Measurements from ENCODE around the gene BMP8A.
"Not testable (repeated sequence)": the region's sequence is repeated elsewhere in the genome, so short reads cannot be mapped to it uniquely, and the experiment has no call there.

The BMP8A gene

DNA sequence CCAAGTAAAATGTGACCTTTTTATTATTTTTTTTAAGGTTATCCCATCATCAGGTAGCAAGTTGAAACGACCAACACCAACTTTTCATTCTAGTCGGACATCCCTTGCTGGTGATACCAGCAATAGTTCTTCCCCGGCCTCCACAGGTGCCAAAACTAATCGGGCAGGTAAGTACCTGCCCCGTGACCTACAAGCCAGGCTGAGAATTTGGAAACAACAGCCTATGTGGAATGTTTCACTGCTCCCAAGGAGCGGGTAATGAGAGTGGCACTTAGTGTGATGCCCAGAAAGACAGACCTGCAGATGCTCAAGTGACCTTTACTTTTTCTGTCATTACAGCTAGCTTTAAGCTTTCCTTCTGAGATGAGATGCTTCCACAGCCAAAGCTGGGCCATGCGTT, 6.9 kb upstream of the BMP8A start:
- no peak for DNase-seq

DNA sequence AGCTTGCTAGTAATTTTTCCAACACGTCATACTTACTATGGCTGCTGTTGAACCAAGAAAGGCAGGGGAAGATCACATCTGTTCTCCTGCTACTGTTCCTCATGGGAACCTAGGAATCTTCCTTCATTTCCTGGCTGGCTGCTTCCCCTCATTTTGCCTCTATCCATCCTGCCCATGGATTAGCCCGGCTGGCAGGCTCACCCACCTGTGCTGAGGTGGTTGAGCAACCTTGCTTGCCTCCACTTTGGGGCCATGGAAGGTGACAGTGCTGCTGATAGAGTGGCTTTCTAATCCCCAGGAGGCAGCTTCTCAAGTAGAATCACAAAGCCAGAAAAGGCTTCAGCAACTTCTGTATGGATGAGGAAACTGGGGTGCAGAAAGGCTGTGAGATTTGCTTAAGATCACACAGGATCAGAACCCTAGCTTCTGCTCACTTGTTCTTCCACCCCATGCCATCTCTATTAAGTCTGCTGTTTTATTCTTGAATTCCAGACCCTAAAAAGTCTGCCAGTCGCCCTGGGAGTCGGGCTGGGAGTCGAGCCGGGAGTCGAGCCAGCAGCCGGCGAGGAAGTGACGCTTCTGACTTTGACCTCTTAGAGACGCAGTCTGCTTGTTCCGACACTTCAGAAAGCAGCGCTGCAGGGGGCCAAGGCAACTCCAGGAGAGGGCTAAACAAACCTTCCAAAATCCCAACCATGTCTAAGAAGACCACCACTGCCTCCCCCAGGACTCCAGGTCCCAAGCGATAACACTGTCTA, 6.2 kb upstream of the BMP8A start:
- DNase-seq = no peak

DNA sequence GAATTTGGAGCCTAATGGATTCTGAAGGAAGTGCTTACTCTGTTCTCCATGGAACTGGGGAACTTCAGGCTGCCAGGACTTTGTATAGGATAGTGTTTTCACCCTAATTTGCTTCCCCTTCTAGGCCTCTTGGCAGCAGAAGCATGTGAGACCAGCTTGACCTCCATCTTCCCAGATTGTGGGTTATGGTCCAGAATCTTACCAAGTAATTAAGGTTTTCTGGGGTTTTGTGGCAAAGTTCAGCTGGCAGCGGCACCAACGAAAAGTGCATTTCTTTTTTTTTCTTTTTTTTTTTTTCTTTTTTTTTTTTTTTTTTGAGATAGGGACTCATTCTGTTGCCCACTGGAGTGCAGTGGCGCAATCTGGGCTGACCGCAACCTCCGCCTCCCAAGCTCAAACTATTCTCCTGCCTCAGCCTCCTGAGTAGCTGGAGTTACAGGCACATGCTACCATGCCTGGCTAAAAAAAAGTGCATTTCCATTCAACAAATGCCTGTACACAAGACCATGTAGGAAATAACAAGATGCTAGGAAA, 3.4 kb upstream of the BMP8A start:
- DNase-seq = no peak

DNA sequence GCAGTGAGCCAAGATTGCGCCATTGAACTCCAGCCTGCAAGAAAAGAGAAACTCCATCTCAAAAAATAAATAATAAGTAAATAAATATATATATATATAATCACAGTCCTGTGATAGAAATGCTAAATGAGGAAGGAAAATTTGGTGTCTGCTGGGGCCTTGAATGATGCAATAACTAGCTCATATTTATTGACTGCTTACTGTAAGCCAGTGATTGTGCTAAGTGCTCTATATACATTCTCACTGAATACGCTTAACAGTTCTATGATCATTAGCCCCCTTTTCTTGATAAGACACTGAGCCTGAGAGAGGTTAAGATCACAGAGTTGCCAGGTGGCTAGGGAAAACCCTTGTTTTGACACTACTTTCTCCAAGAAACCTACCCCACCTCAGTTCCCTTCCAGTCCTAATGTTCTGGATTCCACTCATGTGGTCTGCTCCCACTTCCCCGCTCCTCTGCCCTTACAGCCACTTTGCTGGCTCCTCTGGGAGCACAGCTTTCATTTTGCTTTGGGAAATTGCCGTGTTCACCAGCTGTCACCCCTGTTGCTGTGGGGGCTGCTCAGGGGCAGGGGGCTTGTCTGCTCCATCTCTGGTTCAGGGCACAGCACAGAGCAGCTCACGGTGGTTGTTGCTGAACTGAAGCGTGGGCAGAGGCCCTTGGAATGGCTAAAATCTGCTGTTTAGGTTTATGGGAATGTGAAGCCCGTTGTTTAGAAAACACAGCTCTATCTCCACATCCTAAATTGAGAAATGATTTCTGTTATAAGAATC, 2.5 kb upstream of the BMP8A start:
- DNase-seq = no peak

DNA sequence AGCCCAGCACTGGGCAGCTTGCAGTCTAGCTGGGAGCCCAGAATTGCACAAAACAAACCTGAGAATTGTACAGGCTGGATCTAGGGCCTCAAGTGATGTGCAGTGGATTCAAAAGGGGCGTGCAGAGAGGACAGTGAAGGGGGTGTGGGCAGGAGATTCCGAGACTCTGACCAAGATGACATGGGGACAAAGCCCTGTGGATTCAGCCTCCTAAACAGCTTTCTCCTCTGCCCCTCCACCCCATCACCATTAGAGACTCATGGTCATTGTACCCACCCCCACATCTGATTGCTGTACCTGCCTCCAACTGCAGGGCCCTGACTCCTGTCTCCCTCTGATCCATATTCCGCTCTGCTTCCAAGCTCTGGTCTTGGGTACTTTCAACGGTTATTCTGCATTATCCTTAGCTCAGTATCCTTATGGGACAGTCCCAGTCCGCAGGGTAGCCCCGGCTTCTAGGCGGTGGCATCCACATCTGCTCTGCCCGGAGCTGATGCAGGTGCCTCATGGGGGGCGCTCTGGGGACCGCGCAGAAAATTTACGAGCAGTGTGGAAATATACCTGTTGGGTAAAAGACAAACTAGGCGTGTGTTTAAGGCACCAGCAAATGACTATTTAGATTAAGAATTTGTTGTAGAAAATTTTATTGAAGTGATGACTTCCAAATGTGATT, 1.7 kb upstream of the BMP8A start:
- DNase-seq = no peak

DNA sequence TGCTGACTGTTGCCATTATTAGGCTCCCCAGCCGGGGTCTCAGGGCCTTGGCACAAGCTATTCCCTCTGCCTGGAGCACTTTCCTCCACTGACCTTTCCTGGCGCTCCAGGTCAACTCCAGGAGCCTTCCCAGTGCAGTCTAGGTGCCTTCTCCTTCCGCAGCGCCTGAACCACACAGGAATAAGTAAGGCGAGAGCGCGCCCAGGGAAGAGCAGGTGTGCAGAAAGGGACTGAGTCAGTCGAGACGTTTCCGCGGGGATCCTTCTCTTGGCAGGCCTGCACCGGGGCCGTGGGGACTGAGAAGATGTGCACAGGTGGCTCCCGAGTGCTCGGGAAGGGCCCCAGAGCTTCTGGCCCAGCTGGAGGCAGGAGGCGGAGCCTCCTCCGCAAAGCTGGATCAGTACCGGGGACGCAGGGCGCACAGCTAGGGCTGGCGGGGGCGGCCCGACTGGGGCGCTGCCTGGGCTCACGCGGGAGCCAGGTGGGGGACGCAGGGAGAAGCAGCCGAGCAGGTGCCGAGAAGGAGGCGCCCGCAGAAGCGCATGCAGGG, 765 bp upstream of the BMP8A start:
- peak; percentile 42 for DNase-seq

DNA sequence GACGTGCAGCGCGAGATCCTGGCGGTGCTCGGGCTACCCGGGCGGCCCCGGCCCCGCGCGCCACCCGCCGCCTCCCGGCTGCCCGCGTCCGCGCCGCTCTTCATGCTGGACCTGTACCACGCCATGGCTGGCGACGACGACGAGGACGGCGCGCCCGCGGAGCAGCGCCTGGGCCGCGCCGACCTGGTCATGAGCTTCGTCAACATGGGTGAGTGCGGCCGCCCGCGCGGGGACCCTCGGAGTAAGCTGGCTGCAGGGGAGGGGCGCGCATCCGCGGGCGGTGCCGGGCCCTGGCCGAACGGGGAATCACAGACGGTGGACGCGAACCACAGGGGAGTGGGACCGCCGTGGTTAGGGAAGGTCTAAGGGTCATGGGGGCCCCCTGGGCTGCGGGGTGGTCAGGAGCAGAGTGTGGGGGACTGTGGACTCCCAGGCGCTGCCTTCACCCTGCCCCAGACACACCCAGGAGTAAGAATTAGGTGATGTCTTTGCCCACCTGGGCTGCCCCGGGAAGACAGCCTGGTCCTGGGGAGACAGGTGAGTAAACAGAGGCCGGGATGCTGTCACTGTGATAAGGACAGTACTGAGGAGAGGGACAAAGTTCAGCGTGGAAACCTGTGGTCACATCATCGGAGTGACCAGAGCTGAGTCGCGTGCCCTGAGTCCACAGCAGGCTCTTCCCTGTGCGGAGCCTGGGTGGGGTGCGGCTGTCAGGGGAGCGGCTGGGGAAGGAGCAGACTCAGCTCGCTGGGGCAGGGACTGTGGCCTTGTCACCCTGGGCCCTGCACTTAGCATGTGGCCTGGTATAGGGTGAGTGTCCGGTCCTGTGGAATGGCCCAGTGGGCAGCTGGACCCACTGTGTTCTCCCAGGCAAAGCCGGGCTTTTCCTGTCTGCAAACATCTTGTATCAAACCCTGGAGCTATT, 944 bp downstream of the BMP8A start:
- DNase-seq = not testable (repeated sequence)

DNA sequence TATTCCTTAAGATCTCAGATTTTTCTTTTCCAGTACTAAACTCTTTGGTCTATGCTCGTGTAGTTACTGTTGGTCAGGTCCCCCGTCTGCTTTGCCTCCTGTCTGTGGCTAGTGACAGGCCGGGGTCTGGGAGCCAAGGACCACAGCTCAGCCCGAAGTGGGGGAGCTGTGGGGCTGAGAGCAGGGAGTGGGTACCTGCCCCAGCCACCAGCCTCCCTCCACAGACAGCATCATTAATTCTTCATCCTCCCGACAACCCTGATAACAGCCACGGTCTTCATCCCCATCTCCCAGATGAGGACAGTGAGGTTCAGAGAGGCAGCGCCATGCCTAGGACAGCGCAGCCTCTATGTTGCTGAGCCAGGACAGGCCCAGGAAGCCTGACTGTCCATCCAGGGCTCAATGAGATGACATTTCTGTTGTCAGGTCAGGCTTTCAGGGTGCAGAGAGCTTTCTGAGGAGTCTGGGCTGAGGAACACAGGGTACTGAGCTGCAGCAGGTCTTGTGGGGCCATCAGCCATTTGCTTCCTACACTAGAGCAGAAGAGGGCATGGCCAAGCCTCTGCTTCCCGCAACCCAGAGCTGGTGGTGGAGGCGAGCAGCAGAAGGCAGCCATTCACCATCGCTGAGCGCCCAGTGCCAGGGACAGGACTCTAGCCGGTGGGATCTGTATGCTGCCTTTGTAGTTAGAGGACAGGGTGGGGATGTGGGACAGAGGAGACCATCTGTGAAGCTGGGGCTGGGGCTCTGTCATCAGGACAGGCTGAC, 1.8 kb downstream of the BMP8A start:
- DNase-seq = not testable (repeated sequence)

DNA sequence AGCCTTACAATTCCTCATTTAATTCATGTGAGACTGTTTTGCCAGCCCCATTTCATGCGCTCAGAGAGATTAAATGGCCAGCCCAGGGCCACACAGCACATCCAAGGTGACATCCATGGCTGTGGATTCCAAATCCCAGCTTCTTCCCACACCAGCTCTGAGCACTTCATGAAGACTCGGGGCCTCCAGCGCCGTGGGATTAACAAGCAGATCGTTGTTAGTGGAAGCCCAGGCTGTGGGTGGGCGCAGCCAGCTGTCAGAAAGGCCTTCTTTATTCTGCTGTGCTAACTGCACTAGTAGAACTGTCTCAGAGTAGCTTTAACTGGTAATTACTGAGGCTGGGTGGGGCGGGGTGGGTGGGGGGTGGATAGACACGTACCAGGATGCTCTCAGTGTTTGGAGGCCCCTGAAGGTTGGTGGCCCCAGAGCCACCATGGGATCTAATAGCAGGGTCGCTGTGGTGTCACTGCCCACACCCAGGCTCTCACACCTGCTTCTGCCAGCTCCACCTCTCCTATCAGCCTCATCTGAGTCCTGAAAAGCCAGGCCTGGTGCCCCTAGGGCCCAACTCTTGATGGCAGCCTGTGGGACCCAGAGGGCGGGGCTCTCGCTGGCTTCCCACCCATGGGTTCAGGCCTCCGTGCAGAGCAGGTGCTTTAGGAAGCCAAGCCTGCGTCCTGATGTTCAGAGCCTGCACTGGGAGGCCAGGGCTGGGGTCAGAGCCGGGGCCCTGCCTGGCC, 3.4 kb downstream of the BMP8A start:
- DNase-seq = no peak

DNA sequence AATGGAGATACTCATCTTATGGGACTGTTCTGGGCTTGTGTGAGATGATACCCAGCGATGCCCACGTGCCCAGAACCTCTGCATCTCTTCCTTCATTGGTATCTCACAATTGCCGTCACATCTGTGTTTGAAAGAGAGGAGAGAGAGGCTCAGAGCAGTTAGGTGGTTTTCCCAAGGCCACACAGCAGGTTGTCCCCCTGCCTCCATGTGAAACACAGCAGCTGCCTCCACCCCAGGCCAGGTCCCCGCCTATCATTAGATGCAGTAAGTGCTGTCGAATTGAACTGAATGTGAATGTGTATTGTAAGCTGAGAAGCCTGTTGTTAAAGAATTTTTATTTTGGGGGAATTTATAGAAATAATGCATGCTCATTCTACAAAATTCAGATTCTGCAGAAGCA, 5.1 kb downstream of the BMP8A start:
- DNase-seq = not testable (repeated sequence)

DNA sequence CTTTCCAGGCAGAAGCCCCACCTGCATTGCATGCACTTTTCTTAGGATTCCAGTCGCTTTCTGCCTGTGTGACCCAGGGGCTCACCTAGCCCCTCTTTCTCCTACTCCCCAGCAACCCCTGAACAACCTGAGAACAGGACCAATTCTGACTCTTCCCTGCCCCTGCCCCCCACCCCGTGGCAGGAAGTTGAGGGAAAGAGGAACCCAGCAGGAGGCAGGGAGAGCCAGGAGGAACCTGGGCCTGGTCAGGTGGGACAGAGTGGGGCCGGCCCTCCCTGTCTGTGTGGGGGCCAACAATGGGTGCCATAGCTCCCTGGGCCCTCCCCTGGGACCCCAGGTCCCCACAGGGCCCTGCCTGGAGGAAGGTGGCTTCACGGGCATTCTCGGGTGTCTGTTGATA, 6.1 kb downstream of the BMP8A start:
- DNase-seq = no peak

DNA sequence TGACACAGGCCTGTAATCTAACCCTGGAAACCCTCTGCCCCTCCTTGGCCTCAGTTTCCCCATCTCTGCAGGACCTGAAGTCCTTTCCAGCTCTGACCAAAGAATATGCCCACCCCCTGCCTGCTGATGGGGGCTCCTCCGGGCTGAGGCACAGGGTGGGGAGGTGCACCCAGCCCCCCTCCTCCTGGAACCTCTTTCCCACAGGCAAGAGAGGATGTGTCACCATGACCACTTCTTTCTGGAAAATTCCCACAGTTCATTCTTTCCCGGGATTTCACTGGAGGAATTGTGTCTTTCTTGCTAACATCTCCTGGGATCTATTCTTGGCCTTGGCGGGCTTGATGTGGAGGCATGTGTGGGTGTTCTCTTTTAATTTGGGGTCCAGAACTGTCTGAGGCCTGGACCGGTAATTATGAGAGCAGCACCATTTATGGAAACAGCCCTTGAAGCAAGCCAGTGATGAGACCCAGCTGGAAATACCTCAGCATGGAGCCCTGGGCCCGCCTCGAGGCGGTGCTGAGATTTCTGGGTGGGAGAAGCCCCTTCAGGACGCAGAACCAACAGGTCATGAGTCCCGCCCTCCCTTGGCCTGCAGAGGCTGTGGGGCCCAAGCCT, 6.8 kb downstream of the BMP8A start:
- not testable (repeated sequence) for DNase-seq

DNA sequence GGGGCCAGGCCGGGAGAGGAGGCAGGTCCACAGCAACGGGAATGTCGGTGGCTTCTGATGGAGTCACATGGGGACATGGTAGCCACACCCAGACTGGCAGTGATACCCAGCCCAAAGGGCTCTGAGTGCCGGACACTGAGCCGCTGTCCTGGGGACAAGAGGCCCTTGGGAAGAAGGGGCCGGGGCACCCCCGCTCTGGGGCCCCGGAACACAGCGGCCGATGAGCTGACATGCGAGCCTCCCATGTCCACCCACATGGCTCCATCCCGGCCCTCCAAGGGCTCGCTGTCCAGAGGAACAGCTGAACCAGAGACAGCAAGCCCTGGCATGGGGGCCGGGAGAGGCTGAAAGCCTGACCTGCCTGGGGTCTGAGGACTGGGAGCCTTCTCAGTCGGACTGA, 7.4 kb downstream of the BMP8A start:
- not testable (repeated sequence) for DNase-seq

DNA sequence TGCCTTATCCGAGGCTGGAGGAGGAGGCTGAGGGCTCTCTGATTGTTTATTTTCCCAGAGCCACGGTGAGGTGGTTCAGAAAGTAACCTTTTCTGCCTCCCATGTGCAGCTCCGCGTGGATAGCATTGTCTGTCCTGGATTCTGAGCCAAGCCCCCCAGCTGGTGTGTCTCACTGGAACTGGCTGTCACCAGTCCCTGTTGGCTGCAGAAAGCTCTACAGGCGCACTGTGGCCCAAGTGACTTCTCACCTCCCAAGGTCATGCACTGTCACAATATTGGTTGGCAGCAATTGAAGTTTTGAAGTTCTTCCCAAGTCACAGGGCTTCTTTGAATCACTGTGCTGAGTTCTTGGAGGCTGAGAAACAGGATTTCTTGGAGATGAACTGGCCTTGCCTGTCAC, 8.2 kb downstream of the BMP8A start:
- DNase-seq = no peak

DNA sequence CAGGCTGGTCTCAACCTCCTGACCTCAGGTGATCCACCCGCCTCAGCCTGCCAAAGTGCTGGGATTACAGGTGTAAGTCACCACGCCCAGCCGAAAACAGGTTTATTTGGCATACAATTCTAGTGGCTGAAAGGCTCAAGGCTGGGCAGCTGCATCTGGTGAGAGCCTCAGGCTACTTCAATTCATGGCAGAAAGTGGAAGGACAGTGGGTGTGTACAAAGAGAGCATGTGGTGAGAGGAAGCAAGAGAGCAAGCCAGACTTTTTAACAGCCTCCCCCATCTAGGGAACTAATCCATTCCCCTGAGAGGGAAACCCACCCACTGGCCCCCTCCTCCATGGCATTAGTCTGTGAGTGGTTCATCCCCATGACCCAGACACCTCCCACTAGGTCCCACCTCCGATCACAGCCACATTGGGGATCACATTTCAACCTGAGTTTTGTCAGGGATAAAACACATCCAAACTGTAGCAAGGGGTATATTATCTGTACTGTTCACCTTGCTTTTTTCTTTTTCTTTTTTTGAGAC, 9.5 kb downstream of the BMP8A start:
- no peak for DNase-seq

DNA sequence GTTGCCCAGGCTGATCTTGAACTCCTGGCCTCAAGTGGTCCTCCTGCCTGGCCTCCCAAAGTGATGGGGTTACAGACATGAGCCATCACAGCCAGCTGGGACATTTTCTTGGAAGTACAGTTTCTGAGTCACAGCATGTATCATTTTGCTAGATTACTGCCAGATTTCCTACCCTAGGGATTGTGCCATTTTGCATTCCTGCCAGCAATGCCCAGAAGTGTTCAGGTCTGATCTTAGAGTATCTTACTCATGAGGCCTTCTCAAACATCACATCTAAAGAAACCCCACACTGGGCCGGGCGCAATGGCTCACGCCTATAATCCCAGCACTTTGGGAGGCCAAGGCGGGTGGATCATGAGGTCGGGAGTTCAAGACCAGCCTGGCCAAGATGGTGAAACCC, 10.2 kb downstream of the BMP8A start:
- DNase-seq = no peak

DNA sequence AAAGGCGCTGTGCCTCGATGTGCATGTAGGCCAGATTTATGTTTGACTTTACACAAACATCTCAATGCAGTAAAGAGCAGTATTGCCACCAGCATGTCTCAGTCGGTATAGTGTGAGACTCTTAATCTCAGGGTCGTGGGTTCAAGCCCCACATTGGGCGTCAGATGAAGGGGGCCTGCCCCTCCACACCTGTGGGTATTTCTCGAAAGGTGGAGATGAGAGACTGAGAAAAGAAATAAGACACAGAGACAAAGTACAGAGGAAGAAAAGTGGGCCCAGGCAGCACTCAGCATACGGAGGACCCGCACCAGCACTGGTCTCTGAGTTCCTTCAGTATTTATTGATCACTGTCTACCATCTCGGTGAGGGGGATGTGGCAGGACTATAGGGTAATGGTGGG, 13.0 kb downstream of the BMP8A start:
- not testable (repeated sequence) for DNase-seq

DNA sequence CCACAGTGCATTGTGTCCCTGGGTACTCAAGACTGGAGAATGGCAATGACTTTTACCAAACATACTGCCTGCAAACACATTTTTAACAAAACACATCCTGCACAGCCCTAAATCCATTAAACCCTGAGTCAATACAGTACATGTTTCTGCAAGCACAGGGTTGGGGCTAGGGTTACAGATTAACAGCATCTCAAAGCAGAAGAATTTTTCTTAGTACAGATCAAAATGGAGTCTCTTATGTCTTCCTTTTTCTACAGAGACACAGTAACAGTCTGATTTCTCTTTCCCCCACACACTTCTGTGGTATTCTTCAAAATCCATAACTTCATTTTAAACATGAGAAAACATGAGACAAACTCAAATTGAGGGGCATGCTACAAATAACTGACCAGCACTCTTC, 13.9 kb downstream of the BMP8A start:
- no peak for DNase-seq

DNA sequence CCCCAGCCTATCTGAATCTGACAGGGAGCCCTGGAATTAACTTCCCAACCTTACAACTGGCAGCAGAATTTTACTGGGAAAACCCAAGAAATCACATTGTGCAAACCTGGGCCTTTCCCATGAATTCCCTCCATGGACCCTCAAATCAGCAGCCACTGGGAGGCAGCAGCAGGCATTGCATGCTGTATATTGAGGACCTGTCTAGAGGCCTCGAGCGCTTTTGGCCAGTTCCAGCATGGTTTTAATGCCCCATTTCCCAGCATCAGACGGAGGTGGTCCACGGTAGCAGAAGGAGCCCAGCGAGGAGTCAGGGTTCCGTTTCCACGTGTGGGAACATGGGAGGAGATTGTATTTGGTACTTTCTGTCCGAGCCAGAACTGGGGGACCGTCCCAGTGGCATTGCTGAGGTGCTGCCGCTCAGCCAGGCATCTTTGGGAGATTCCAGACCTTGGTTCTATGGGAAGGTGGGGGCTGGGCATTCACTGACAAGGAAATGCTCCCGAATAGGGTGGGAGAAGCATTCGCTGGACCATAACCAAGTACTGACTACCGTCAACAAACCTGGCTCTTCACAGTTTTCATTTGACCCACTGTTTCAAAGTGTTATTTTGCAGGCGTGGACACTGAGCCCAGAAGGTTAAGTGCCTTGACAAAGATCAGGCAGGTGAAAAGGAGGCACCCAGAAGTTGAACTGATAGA, 15.9 kb downstream of the BMP8A start:
- no peak for DNase-seq

Data from activated CD8-positive, alpha-beta memory T cell treated with anti-CD3 and anti-CD28 coated beads, Interleukin-2, amount 50 U/mL, for 4 hours (primary cell).